A673 (cell line): ENCODE data around the gene SUCLA2.

ENCODE experiments used
- CTCF ChIP-seq: fragments of 300-800, 200-600 bp; sonication (generic); conservative IDR thresholded peaks from 2 replicates; pipeline ENCODE4 v1.5.1; 2017; ENCODE audit warnings: low read depth, mild to moderate bottlenecking, antibody characterized with exemption, low read length, moderate library complexity, mixed read lengths
- EZH2 ChIP-seq: fragments of 200-600 bp; sonication (generic); IDR thresholded peaks from 2 replicates; pipeline ENCODE4 v1.6.1; 2017; ENCODE audit warnings: borderline replicate concordance, low read depth, mild to moderate bottlenecking, mixed read lengths, antibody characterized with exemption, low read length; ENCODE audit not compliant: poor library complexity, severe bottlenecking

DNA sequence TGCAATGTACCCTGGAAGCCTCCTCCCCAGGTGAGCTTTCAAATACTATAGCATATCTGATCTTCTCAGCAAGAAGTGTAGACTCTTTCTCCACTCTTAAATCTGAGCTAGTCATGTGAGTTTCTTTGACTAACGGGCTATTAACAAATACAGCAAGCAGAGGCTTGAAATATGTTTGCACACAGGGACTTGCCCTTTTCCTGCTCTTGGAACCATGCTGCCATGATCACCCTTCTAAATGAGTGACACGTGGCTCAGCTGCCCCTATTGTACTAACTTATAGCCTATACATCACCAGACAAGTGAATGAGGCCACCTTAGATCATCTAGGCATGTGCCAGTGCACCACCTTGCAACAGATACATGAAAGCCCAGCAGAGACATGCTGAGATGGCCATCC lies 13.3 kb upstream of the SUCLA2 start:
- TF ChIP-seq EZH2: no peak
- TF ChIP-seq CTCF: no peak
